GM12891 (cell line): Measurements from ENCODE around the gene RAPGEF4.

ENCODE experiments used
- POLR2A ChIP-seq: IDR thresholded peaks from 2 replicates; pipeline ENCODE4 v1.6.1; 2011; ENCODE audit warnings: low read depth, low read length, control low read depth
- POLR2AphosphoS5 ChIP-seq: IDR thresholded peaks from 2 replicates; pipeline ENCODE4 v1.6.1; 2011; ENCODE audit warnings: low read depth, low read length, control low read depth
- POU2F2 ChIP-seq: IDR thresholded peaks from 2 replicates; pipeline ENCODE4 v1.6.1; 2011; ENCODE audit warnings: low read depth, mild to moderate bottlenecking, control low read depth, low read length, moderate library complexity
- TAF1 ChIP-seq: IDR thresholded peaks from 2 replicates; pipeline ENCODE4 v1.6.1; 2011; ENCODE audit warnings: low read depth, low read length, control low read depth

DNA sequence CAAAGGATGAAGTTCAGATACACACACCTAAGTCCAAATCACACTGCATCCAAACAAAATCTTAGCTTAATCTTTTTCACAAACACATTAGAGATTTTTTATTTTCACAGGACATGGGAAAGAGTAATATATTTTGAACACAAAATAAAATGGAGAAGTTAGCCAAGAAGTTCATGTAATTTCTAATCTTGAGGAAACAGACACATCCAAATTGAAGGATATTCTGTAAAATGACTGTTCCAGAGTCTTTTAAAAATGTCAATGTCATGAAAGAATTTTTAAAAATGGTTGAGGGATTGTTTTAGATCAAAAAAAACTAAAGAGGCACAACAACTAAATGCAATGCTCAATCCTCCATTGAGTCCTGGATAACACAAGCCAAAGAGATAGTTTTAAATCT lies 12.4 kb upstream of the RAPGEF4 start:
- TF ChIP-seq POLR2A (no peak), POLR2AphosphoS5 (no peak), POU2F2 (no peak), TAF1 (no peak)
